ENCODE measurements around the gene RNASE2.
"Not testable (repeated sequence)": the region's sequence is repeated elsewhere in the genome, so short reads cannot be mapped to it uniquely, and the experiment has no call there.

RNASE2 gene

DNA sequence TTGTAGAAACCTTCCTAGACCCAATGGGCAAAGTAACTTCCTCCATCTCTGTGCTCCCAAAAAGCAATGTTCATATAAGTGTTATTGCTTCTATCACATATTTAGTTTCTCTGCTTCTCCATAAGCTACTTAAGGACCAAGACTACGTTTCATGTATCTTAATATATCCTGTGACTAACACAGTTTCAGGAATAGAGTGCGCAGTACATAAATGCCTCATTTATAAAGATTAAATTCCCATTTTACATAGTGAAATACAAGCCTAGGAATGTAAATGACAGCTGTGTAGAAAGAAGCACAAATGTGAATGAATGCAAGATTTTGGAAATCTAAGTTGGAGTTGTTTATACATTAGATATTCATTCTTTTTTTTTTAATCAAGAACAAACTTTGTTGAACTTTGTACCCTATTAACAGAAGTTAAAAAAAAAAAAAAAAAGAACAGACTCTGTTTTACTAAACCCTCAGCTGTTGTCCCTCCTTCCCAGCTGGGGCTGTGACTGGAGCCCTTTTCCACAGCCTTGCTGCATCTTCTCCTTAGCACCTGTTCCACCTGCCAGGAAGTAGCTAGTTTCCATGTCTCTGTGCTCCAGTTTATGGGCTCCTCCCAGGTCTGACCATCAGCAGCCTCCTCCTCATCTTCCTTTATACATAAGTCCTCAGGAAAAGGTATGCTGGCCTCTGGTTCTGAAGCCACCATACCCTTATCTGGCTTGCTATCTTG is 27.5 kb downstream of the RNASE2 start:
- no peak for DNase-seq

DNA sequence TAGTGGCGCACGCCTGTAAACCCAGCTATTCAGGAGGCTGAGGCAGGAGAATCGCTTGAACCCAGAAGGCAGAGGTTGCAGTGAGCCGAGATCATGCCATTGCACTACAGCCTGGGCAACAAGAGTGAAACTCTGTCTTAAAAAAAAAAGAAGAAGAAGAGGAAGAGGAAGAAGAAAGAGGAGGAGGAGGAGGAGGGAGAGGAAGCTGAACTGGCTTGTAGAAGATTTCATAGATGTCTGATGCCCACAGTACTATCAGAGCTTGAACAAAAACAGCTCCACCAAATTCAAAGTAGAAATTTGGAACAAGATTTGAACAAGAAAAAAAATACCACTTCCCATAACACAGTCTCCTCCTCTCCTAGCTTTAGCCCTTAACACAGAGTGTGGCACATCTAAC is 30.4 kb downstream of the RNASE2 start:
- DNase-seq: not testable (repeated sequence)

DNA sequence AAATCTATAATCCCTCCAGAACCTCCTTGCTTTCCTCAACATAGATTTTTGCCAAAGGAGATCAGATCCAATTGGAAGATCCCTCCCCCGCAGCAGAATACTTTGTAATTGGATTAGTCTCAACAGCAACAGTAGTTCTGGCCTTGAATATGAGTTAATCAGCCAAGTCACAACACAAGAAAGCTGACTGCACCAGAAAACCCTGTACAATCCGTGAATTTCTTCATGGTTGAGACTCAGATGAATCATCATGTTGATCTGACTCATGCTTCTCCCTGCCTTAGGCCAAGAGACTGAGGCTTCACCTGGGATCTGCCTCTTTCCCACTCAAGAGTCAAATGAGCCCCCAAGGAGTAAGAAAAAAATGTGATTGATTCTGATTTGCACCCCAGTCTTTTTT is 31.5 kb downstream of the RNASE2 start:
- no peak for DNase-seq

DNA sequence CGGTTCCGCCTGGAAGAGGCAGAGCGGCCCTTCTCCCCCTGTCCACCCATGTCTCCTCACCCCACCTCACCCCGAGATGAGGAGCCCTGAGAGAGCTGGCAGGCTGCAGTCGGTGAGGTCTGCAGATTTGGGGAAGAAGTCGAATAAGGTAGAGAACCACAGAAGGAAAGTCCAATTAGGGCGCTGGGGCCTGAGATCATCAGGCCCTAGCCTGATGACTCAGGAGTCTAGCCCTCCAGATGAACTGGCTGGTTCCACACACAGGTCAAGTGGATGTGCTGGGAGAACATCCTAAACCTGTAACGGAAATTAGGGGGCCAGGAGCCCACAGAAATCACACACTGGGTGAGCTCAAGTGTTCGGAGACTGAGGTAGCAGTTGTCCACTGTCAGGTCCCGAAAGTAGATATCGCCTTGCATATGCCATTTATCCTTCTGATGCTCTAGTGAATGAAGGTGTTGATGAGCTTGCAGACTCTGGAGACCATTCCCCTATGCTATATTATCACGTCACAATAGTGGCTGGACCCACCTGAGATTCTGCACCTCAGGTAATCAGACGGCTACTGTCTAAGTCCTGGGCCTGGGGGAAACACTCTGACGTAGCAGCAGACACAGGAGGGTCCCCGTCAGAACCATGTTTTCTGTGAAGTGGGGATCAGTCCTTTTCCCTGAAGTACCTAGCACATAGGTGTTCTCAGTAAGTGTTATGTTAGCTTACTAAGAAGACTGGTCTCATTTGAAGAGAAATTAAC is 33.6 kb downstream of the RNASE2 start:
- DNase-seq: no peak

DNA sequence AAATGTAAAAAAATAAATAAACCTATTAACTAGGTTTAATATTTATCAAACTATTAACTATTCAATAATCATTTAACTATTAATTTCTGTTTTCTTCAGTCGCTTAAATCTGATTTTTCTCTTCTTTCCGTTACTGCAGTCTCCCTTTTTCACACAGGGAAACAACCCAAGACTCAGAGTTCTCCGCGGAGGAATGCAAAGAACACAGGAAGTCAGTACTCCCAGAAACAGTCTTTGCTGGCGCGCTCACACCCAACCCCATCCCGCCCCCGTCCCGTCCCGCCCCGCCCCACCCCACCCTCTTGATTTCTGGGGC is 34.1 kb downstream of the RNASE2 start:
- DNase-seq: no peak

DNA sequence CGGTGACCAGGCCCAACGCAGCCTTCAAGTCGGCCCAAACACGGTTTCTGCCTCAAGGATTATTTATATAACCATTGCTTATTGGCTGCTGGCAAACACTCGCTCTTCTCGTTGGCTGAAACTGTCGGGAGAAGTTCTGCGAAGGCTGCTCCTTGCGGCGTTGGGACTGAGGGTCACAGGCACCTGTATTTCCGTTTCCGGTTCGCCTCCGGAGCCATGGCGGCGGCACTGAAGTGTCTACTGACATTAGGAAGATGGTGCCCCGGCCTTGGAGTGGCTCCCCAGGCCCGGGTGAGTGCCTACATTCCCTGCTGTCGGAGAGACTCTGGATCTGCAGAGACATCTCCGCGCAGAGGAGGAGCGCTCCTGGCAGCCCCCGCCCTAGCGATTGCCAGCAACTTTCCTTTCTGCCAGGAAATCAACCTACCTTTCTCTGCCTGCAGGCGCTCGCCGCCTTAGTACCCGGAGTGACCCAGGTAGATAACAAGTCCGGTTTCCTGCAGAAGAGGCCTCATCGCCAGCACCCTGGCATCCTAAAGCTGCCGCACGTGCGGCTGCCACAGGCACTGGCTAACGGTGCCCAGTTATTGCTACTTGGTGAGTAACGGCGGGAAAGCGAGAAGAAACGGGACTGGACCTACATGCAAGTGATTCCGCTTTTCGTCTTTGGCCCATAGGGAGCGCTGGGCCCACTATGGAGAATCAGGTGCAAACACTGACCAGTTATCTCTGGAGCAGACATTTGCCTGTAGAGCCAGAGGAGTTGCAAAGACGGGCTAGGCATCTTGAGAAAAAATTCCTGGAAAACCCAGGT is 34.7 kb downstream of the RNASE2 start, which contains the start of gene METTL17:
Gene METTL17, plus strand, starts transcription at position 194 of the 814 bp plus-strand sequence. Its CDS starts 23 bp downstream, at position 217.
- DNase-seq: peak; percentile 86 to 91

DNA sequence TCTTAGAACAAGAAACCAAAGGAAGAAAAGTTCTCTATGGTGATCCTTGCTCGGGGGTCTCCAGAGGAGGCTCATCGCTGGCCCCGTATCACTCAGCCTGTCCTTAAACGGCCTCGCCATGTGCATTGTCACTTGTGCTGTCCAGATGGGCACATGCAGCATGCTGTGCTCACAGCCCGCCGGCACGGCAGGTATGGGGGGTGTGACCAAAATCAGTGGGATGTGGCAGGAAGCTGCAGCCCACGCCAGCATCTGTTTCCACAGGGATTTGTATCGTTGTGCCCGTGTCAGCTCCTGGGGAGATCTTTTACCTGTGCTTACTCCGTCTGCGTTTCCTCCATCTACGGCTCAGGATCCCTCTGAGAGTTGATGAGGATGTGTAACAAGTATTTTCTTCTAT is 41.2 kb downstream of the RNASE2 start:
- DNase-seq: no peak

DNA sequence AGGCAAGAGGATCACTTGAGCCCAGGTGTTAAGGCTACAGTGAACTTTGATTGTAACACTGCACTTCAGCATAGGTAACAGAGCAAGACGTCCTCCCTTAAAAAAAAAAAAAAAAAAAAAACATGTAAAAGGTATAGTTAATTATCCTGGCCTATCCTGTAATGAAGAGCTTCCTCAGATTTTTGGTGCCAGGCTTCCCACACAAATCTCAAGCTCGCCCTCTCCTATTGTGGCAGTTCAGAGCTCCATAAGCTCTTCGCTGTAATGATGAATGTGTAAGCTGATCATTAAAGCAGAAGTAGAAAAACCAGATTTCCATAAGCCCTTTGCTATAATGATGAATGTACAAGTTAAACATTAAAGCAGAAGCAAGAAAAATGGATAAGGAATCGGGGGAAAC is 41.8 kb downstream of the RNASE2 start:
- no peak for DNase-seq

DNA sequence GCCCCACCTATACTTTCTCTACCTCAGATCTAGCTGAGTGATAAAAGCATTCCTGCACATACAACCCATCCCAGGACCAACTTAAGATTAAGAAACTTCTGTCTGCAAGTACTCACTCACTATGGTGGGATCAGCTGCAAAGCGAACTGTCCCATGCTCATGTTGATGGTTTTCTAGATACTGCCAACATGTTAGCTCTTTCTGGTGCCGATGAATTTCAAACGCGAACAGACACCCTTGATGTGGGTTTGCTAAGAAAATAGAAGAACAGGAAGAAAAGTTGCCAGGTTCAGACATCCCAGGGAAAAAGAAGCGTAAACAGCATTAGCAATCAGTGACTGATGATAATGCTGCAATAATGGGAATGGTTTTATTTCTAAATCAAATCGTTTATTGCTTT is 42.3 kb downstream of the RNASE2 start:
- DNase-seq: no peak

DNA sequence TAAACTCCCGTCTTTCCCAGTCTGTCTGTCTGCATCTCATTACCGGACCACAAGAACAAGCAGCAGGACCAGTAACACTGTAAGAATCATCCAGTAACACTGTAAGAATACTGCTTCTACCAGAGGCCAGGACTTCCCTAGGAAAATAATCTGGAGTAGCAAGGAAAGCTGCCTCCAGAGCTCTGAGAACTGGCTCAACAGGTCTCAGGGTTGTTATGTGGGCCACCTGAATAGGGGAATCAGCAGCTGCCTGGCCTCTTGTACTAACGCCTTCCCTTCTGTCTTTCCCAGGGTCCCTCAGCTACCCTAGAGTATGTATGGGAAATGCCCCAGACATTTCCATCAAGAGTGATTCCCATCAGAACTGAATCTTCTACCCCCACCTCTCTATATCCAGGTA is 42.9 kb downstream of the RNASE2 start:
- no peak for DNase-seq

DNA sequence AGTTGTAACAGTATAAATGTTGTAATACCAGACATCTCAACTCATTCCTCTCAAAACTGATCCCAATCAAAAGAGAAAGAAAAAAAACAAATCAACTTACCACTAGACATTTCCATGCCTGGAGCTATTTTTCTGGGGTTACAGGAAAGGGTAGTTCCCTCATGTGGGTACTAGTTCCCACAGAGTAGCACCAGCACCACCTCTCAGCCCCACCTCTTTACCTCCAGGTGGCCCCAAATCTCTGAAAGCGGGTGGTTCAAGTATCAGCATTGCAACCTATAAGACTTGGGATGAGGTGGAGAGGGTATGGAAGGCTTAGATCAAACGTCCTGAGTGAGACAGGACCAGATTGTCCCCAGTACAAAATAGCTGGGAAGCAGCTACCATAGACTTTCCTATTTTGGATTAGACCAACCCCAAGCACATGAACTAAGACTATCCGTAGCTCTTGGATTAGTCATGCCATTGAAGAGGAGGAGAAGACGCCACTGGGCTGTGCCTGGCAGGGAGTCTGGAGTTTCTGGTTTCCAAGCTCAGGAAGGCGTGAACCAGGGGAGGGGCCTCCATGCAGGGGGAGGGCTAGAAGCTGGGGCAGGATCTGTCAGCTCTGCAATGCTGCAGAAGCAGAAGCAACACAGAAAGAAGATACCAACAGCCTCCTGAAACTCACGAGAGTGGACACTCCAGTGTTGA is 43.5 kb downstream of the RNASE2 start, which contains the start of gene SLC39A2:
Gene SLC39A2, plus strand, starts transcription at position 620 of the 693 bp plus-strand sequence. CDS start 154 bp downstream, outside the sequence.
- no peak for DNase-seq

DNA sequence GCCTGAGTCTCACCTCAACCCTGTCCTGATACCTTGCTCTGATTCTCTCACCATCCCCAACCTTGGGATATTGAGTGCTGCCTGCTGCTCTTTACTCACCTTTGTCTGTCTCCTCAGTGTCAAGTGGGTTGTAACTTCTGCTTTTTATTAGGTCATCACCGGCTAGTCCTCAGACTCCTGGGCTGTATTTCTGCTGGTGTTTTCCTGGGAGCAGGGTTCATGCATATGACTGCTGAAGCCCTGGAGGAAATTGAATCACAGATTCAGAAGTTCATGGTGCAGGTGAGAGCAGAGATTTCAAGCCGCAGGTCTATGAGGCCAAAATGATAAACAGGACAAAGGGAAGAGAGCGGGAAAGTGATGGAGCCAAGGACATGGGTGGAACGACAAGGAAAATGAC is 44.3 kb downstream of the RNASE2 start:
- no peak for DNase-seq

DNA sequence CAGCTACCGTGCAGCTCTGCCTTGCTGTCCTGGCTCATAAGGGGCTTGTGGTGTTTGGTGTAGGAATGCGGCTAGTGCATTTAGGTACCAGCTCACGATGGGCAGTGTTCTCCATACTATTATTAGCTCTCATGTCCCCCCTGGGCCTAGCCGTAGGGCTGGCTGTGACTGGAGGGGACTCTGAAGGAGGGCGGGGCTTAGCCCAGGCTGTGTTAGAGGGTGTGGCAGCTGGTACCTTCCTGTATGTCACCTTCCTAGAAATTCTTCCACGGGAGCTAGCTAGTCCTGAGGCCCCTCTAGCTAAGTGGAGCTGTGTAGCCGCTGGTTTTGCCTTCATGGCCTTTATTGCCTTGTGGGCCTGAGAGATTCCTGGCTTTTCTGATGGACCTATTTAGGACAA is 45.9 kb downstream of the RNASE2 start:
- no peak for DNase-seq

DNA sequence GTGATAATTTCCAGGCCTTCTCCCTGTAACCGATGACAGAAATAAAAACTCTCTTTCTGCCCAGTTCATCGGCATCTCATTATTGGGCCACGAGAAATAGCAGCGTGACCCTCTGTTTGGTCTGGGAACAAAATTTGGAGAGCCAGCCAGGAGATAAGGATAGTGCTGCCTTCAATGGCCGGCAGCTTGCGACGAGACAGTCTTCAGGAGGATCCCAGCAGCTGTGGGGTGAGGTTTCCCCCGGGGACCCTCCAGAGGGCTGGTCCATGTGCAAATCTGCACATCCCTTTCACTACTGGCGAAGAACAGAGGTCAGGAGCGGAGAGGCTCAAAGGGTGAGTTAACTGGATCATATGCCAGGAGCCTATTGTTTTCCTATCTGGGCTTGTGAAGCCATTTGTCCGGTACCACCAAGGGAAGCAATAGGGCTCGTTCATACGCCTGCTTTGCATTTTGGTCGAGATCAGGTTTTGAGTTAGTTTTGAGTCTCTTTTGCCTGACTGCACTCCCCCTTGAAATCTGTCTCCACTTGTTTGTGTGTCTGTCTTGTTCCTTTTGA is 48.6 kb downstream of the RNASE2 start:
- no peak for DNase-seq
